HEK293T (cell line): ENCODE results near the gene RNFT2.

Experiments
- ARNT ChIP-seq: fragments of 450-650 bp; IDR thresholded peaks from 2 replicates; pipeline ENCODE4 v1.6.1; 2017; ENCODE audit warnings: mild to moderate bottlenecking
- BHLHE40 ChIP-seq: fragments of 450-650 bp; IDR thresholded peaks from 2 replicates; pipeline ENCODE4 v1.6.1; 2016; ENCODE audit warnings: mild to moderate bottlenecking, moderate library complexity, borderline replicate concordance
- FOXA1 ChIP-seq: fragments of 450-650 bp; IDR thresholded peaks from 2 replicates; pipeline ENCODE4 v1.6.1; 2016; ENCODE audit warnings: mild to moderate bottlenecking
- FOXK2 ChIP-seq: fragments of 450-650 bp; IDR thresholded peaks from 2 replicates; pipeline ENCODE4 v1.6.1; 2016; ENCODE audit warnings: mild to moderate bottlenecking
- PKNOX1 ChIP-seq: fragments of 450-650 bp; IDR thresholded peaks from 2 replicates; pipeline ENCODE4 v1.6.1; 2016
- SP1 ChIP-seq: fragments of 450-650 bp; IDR thresholded peaks from 2 replicates; pipeline ENCODE4 v1.6.1; 2017
- SUZ12 ChIP-seq: fragments of 450-650 bp; IDR thresholded peaks from 2 replicates; pipeline ENCODE4 v1.6.1; 2016; ENCODE audit warnings: mild to moderate bottlenecking
- TARDBP ChIP-seq: fragments of 450-650 bp; IDR thresholded peaks from 2 replicates; pipeline ENCODE4 v1.6.1; 2016
- ZNF384 ChIP-seq: fragments of 450-650 bp; IDR thresholded peaks from 2 replicates; pipeline ENCODE4 v1.6.1; 2016

GRCh38 chr12:116861320-116861719 lies 123.2 kb downstream of the RNFT2 start:
- TF ChIP-seq FOXK2 (no peak), SUZ12 (no peak), SP1 (no peak), ZNF384 (no peak), PKNOX1 (no peak), ARNT (no peak), FOXA1 (no peak), TARDBP (no peak), BHLHE40 (no peak)
